Nucleus accumbens (tissue), 56 donors: ENCODE results near the gene NRCAM.

Experiments
- DNase-seq, 56 donors: peaks; one replicate each; lab custom pipeline; 2025; lab: John Stamatoyannopoulos, UW

Gene NRCAM

GRCh38 chr7:108189733-108190388, 266.4 kb downstream of the NRCAM start:
- no peak for DNase-seq

GRCh38 chr7:108188724-108189123, 267.5 kb downstream of the NRCAM start:
- DNase-seq, result no peak

DNA sequence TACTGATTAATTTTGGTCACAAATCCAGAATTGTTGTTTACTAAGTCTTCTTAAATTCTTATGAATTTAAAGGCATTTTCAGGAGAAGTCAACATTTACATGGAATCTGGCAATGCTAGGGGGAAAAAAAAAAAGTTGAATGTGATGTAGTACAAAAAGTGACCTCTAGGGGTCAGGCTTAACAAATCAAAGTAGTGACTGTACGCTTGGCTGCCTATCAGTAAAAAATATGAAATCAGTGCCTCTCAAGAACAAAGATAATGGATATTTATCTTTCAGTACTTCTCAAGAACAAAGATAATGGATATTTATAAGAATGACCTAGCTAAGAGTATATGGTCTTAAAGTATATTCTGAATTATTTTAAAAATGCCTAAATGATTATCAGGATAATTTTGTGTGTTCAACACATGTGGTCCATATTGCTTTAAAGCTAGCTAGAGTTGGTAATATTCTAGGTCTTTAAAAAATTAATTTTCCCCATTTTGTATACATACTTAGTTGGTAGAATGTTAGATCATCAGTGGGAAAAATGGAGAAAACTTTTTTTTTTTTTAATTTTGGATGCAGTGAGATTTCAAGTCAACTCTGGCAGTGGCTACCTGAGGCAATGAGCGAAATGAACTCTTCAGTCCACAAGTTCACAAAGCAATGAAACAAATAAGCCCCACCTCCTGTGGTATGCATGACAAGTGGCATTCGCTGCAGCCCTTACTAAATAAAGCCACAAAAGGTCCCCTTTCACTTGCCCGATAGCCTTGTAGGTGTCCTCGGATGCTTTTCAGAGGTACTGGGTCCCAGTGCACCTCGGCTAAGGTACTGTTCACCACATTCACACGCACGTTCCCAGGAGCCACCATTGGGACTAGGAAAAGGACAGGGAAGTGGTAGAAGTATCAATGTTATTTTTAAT, 274.9 kb downstream of the NRCAM start:
- DNase-seq, result no peak

DNA sequence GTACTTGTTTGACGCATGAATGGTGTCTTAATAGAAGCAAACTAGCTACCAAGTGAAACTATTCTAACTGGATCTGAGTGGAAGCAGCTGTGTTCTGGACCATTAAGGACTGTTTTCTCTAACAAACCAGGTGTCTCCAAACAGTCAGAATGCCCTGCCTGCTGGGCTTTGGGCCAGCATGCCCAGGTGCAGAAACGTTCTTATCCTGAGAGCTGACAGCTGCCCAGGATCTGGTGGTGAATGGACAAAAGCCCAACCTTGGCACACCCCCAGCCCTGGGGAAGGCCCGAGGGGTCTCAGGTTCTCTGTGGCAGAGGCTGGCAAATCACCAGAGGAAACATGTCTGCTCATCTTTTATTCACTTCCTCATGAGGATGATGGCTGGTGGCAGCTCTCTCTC, 277.8 kb downstream of the NRCAM start:
- peak in 2 of 56 donors; percentile 0 to 1 for DNase-seq

DNA sequence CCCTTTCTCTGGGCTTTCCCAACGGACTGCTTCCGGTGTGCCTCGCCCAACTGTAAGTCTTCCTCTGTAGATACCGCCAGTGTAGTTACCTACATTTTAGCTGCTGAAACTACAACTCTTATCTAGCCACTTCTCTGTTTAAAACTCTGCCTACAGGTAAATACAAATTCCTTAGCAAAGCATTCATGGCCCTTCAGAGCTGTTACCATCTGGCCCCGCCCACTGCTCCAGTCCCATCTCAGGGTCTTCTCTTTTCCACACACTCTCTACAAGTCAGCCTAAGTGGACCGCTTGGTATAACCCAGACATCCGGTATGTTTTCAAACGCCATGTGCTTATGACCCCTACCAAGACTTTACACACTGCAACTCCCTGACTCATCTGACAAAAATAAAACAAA, 285.1 kb downstream of the NRCAM start:
- no peak for DNase-seq

- no peak for DNase-seq
These were observed 286.0 kb downstream of the NRCAM start for GRCh38 chr7:108170251-108170650.

GRCh38 chr7:108167460-108167859, 288.8 kb downstream of the NRCAM start:
- no peak for DNase-seq

DNA sequence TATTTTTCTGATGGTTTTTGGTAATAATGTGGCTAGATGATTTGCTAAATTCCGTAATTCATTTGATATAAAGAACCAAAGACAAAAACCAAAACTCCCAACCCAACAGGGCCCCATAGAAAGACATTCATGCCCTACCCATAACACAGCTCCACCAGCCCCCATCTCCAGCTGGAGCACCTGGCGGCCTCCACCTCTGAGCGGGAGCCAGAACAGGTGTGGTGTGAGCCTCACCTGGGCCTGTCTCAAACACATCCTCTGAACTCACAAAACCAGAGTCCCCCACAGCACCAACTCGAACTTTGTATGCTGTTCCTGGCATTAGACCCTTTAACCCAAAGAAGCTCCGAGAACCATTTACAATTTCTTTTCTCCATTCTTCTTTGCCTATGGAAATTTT, 289.5 kb downstream of the NRCAM start:
- DNase-seq, result no peak

- DNase-seq, result no peak
These were observed 290.5 kb downstream of the NRCAM start for GRCh38 chr7:108165723-108166122.

DNA sequence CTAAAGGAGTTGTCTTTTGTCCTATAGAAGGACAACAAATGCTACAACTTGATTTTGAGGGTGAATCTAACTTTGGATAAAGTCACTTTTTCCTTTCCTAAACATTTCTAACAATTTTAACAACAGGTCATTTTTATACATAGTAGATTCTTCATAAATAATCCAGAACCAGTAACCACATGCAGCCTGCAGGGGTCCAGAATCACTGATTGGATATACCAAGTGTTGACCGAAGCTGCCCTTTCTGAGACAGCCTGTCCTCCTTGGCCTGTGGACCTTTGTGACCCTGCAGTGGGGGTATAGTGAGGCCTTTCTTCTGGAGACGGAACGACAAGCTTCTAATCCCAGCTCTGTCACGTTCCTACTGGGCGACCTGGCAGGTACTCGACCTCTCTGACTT, 291.3 kb downstream of the NRCAM start:
- no peak for DNase-seq

DNA sequence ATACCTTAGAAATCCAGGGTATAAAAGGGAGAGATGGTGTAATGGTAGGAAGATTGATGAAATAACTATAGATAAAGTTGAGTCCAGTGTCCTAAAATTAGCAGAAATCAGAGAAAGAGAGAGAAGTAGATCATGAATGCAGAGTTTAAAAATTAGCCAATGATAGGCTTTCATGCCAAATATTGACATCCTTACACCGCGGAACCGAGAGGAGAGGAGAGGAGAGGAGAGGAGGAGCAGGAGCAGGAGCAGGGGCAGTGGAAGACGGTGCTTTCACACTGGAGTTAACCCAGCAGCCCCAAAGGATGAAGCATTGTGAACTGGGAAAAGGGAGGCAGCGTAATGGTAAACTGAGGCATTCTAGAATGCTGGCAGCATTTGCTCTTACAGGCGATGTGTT, 291.9 kb downstream of the NRCAM start:
- no peak for DNase-seq

GRCh38 chr7:108158776-108159175, 297.5 kb downstream of the NRCAM start:
- DNase-seq, result no peak

DNA sequence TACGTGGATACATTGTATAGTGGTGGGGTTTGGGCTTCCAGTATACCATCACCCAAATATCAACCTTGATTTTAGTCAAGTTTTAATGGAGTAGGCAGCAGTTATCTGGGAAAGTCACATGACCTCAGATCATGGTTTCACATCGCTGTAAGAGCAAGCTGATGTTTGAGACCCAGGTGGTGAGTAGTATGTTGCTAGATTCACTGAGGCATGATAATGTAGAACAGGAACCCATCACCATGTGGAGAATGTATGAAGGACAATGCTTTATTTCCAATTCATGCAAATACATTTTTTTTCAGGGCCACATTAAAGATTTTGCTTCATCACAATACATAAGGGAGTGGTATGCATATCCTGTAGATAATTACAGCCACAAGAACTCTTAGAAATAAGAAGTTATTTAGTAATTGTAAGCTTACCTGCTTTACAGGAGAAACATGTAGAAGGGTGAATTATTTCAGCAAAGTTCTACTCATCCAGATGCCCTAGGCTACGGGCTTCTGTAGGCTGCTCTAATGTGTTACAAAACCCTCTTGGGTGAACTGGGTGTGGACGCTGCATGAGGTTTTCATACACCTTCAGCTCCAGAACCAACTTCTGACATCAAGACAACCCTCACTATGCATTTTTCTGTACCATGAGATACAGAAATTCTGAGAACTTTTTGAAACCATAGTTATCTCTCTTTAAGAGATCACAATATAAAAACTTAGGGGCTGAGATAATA, 298.5 kb downstream of the NRCAM start:
- DNase-seq, result no peak

DNA sequence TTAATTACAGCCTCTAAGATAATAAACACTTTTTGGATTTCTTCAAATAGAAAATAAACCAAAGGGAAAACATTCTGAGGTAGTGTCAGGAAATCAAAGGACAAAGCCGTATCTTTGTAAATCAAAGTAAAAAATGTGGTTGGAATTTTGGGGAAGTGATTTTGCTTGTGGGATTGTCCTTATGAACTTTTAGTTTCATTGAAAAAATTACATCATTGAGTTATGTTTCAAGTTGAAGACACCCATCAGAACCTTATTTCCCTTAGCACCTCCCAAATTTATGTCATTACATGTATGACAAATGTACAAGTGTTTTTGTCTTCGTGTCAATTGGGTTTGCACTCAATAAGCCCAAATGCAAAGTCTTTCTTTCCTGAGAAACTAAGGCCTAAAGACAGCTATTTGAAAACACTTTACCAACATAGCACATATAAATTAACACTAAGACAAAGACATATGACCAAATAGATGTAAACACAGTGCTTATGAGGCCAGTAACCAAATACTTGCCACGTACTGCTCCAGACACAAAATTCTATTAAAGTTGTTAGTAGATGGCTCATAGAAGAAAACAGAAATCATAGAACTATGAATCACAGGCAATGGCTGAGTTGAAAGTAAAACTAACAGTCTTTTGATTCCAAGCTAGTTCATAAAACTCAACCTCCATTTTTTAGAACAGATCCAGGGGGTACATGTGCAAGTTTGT, 299.2 kb downstream of the NRCAM start:
- DNase-seq, result no peak

DNA sequence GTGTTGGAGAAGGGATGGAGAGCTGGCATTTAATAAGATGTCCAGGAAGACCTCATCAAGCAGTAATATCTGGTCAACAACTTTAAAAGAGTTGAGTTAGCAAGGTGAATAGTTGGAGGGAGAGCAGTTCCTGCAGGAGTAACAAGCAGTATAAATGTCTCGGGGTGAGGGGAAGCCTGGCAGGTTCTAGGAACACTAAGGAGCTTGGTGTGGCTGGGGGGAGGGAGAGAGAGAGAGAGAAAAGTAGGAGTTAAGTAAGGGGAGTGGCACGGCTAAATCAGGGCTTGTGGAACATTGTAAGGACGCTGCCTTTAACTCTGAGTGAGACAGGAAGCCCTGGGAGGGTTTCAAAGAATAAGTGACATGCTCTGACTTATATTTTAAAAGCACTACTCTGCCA, 304.0 kb downstream of the NRCAM start:
- DNase-seq, result no peak

DNA sequence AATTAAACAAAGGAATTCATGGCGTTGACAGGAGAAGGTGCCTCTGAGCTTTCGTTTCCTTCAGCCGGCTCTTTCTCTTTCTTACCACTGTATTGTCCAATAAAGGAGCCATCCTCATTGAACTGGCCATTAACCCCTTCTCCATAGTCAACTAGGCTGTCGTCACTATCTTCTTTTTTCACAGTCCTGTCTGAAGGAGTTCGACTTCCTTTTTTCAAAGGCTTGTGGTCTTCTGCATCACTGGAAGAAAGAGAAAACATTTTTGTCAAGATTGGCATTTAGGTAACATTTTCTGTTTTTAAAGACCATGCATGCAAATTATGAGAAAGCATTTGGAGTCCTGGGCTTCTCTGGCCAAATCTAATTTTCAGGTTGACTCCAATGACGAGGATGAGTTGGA, 306.3 kb downstream of the NRCAM start:
- DNase-seq, result no peak

GRCh38 chr7:108149119-108149518, 307.1 kb downstream of the NRCAM start:
- no peak for DNase-seq

DNA sequence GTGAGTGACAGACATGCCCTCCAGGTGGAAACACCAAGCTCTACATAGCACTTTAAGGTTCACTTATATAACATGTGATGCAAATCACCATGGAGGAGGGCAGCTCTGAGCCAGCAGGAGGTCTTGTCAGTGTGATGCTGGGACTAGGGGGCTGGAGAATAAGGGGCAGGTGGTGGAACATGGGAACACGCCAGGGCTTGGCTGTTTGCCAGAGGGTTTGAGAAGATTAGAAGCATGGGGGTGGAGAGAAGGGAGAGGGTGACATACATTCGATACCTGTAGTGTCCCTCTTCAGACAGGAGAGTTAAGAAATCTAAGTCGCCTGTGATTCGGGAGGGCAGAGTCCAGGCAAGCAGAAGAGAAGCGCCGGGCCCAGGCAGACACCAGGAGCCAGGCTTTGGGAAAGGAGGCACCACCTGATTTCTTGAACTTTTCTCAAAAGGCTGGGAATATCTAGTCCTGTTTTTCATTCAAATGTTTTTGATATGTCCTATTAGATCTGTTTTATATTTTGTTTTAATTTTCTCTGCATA, 309.1 kb downstream of the NRCAM start:
- no peak for DNase-seq

GRCh38 chr7:108146070-108146842, 310.0 kb downstream of the NRCAM start:
- peak in 51 of 56 donors; percentile 1 to 81 (median 43) for DNase-seq

DNA sequence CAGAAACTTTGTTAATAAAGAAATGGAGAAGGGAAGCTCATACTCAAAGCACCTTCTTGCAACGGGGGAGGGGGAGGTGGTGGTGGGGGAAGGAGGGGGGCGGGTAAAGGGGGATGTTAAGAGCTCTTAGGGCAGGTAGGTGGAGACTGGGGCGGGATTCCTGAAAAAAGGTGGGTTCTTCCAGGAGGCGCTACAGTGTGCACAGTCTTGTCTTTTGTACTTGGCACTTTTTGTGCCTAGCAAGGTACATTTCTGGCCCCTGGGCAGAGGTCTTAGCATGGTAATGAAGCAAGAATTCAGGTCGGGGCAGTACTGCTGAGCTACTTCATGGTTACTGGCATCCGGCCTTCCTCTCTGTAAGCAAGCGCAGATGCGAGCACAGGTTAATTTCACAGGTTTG, 310.8 kb downstream of the NRCAM start:
- DNase-seq, result peak in 5 of 56 donors; percentile 7 to 31 (median 13)
